HS-27A (cell line): ENCODE data around the gene ASMT.
"Not testable (repeated sequence)": the region's sequence is repeated elsewhere in the genome, so short reads cannot be mapped to it uniquely, and the experiment has no call there.

ENCODE experiments used
- DNase-seq: peaks from one replicate; pipeline ENCODE4 v3.0.0-alpha.2; 2012; ENCODE audit warnings: low read depth, missing footprints

Gene ASMT

DNA sequence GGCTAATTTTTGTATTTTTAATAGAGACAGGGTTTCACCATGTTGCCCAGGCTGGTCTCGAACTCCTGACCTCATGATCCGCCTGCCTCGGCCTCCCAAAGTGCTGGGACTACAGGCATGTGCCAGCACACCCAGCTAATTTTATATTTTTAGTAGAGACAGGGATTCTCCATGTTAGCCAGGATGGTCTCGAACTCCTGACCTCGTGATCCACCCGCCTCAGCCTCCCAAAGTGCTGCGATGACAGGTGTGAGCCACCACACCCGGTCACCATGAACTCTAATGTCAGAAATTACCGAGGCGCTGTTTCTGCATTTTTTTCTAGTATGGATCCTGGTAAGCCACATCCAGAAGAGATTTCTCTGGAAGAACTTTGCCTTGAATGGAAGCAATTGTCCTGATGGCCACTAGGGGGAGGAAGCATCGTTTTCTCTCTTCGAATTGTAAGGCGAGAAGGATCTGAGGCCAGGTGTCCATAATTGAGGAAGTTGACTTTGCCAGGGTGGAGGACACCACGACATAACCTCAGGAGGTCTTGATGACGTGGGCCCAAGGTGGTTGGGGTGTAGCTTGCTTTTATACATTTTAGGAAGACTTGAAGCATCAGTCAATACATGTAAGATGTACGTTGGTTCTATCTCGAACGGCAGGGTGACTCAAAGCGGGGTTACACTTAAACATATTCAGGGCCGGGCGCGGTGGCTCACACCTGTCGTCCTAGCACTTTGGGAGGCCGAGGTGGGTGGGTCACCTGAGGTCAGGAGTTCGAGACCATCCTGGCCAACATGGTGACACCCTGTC, 37.4 kb downstream of the ASMT start:
- not testable (repeated sequence) for DNase-seq

DNA sequence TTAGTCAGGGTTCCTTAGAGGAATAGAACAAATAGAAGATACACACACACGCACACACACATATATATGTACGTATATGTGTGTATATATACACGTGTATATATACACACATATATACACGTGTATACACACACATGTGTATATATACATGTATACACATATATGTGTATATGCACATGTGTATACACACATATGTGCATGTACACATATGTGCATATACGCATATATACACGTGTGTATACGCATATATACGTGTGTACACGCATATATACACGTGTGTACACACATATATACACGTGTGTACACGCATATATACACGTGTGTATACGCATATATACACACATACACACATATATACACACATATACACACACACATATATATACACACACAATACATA, 41.5 kb downstream of the ASMT start:
- DNase-seq: no peak

DNA sequence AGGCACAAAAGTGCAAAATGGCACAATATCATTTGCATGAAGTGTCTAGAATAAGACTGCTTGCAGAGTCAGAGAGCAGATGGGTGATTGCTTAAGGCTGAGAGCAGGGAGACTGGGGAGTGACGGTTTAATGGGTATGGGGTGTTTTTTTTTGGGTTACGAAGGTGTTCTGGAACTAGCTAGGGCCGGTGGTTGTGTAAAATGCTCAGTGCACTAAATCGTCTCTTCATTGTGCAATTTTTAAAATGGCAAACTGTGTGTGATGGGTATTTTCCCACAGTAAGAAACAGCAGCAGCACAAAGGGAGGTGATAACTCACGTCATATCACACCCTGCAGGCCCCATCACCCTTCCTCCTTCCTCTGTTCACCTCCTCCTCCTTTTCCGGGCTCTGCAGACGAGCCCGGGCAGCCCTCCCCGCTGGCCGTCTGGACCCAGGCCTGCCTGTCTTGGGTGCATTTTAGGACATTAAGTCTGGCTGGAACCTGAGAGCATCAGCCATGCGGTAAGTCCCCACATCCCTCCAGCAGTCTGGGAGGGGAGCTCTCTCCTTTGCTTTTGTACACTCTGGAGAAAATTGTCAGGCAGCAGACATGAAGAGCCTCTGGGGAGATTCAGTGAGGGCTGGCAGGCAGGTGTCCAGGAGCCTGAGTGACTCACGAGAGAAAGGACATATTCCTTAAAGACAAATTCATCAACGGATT, 42.7 kb downstream of the ASMT start:
- DNase-seq: no peak

DNA sequence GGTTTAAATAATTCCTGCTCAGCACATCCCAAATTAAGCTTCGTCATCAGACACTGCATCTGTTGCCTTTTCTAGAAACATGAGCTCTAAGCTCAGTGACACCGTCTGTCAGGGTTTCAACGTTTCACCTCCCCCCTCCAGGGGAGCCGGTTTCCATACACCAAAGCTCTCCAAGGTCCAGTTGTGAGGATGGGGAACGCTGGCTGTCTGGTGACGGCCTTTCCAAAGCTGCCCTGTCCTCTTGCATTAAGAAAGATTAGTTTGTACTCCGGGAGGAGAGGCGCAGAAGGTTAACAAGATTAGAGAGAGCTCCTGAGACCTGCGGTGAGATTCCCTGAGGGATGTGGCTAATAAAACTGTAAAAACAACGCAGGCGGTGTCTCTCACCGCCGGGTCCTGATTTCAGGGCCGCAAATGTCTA, 43.2 kb downstream of the ASMT start:
- DNase-seq: no peak

DNA sequence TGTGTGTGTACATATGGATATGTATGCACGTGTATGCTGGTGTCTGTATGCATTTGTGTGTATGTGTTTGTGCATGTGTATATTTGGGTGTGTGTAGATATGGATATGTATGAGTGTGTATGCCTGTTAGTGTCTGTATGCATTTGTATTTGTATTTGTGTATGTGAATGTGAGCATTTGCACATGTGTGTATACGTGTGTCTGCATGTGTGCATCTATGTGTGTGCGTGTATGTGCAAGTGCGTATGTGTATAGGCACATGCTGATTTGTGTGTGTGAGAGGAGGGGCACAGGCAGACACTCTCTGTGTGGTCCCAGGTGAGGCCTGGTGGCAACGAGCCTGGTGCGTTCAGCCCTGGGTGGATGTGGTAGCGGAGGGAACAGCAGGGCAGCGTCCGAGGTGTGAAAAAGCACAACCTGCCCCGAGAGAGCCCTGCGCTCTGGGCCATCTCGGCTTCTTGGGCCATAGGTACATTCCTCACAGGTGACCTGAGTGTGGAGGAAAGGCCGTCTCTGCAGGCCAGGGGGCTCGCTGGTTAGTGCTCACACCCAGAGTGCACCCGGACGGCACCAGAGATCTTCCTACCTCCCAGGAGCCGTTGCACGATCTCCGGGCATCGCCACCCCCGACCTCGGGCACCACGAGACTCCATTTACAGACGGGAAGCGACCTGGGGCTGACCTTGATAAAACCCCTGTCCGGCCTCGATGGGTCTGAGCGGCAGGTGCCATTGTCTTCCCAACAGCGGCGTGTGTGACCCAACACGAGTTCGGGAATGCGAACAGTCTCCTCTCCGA, 45.0 kb downstream of the ASMT start:
- DNase-seq: no peak

DNA sequence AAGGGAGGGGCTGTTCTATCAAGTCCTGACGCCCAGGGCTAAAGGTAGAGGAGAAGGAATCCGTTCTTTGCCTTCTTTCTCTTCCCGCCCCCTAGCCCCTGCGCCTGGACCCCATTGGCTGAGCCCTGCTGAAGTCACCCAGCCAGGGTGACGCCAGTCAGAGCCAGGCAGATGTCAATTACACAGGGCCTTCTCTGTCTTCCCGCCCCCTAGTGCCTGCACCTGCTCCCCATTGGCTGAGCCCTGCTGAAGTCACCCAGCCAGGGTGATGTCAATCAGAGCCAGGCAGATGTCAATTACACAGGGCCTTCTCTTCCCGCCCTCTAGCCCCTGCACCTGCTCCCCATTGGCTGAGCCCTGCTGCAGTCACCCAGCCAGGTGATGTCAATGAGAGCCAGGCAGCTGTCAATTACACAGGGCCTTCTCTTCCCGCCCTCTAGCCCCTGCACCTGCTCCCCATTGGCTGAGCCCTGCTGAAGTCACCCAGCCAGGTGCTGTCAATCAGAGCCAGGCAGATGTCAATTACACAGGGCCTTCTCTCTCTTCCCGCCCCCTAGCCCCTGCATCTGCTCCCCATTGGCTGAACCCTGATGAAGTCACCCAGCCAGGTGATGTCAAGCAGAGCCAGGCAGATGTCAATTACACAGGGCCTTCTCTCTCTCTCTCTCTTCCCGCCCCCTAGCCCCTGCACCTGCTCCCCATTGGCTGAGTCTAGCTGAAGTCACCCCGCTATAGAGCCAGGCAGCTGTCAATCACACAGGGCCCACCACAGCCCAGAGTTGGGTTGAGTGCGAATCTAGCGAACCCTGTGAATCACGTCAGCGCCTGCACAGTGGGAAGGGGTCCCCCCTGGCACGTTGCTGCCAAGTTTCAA, 46.4 kb downstream of the ASMT start:
- no peak for DNase-seq

DNA sequence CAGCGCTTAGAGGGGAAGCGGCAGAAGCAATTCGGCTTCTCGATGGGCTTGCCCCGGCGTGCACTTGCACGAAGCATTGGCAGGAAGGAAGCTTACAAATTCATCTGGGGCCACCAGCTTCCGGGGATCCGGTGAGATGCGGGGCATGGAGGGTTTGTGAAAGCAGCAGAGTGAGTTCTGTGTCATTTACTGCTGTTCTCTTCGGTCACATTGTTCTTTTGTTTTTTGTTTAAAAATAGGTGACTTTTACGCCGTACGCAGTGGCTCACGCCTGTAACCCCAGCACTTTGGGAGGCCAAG, 47.0 kb downstream of the ASMT start:
- no peak for DNase-seq

DNA sequence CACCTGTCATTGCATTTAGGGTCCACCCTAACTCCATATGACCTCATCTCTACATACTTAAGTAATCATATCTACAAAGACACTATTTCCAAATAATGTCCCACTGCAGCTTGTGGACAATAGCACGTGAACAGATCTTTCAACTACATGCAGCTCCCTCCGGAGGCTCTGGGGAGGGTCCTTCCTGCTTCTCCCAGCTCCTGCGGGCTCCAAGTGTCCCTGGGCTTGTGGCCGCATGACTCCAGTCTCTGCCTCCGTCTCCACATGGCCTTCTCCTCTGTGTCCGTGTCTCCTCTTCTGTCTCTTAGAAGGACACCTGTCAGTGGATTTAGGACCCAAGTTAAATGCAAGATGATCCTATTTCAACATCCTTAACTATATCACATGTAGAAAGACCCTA, 52.7 kb downstream of the ASMT start:
- no peak for DNase-seq

DNA sequence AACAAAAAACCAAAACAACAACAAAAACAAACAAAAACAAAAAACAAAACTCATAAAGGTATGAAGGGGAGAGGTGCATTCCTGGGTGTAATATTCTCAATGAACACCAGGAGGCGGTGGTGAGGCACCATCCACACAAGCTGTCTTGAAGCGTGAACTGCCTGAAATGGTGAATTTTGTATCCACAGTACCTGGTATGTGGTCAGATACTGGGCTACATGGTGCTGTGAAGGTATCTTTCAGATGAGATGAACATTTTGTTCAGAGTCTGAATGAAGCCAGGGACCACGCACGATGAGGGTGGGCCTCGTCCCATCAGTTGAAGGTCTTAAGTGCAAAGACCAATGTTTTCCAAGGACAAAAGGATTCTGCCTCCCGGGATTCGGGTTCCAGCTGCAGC, 58.5 kb downstream of the ASMT start:
- no peak for DNase-seq

DNA sequence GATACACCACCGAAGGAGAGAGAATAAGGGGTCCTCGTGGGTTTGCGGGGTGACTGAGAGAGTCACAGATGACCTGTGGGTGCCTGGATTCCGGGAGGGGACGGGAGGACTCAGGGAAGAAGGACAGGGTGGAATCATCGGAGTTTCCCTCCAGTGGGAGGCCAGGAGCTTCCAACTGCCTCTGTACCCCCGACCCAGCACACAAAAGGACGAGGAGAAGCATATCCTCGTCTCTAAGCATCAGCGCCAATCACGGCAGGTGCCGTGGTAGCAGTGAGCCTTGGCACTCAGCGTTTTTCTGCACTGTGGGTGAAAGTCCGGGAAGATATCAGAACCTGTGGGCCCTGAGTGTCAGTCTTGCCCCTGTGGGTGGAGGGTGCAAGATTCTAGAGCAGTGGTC, 62.0 kb downstream of the ASMT start:
- no peak for DNase-seq

DNA sequence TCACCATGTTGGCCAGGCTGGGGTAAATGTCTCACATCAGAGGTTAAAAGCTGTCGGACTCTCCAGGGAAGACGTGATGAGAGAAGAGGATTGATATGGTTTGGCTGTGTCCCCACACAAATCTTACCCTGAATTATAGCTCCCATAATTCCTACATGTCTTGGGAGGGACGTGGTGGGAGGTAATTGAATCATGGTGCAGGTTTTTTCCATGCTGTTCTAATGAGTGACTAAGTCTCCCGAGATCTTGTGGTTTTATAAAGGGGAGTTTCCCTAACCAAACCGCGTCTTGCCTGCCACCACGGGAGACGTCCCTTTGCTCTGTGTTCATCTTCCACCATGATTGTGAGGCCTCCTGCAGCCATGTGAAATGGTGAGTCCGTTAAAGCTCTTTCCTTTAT, 64.4 kb downstream of the ASMT start:
- no peak for DNase-seq

DNA sequence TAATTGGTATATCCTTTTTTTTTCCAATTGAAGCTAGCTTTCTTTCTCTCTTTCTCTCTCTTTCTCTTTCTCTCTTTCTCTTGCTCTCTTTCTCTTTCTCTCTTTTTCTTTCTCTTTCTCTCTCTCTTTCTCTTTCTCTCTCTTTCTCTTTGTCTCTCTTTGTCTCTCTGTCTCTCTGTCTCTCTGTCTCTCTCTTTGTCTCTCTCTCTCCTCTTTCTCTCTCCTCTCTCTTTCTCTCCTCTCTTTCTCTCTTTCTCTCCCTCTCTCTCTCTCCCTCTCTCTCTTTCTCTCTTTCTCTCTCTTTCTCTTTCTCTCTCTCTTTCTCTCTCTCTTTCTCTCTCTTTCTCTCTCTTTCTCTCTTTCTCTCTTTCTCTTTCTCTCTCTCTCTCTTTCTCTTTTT, 66.6 kb downstream of the ASMT start:
- no peak for DNase-seq

DNA sequence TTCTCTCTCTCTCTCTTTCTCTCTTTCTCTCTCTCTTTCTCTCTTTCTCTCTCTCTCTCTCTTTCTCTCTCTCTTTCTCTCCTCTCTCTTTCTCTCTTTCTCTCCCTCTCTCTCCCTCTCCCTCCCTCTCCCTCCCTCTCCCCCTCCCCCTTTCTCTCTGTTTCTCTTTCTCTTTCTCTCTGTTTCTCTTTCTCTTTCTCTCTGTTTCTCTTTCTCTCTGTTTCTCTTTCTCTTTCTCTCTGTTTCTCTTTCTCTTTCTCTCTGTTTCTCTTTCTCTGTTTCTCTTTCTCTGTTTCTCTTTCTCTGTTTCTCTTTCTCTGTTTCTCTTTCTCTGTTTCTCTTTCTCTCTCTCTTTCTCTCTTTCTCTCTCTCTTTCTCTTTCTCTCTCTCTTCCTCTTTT, 67.0 kb downstream of the ASMT start:
- not testable (repeated sequence) for DNase-seq

DNA sequence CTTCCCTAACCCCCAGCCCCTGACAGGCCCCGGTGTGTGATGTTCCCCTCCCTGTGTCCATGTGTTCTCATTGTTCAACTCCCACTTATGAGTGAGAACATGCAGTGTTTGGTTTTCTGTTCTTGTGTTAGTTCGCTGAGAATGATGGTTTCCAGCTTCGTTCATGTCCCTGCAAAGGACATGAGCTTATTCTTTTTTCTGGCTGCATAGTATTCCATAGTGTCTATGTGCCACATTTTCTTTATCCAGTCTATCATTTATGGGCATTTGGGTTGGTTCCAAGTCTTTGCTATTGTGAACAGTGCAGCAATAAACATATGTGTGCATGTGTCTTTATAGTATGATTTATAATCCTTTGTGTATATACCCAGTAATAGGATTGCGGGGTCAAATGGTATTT, 67.6 kb downstream of the ASMT start:
- DNase-seq: not testable (repeated sequence)

DNA sequence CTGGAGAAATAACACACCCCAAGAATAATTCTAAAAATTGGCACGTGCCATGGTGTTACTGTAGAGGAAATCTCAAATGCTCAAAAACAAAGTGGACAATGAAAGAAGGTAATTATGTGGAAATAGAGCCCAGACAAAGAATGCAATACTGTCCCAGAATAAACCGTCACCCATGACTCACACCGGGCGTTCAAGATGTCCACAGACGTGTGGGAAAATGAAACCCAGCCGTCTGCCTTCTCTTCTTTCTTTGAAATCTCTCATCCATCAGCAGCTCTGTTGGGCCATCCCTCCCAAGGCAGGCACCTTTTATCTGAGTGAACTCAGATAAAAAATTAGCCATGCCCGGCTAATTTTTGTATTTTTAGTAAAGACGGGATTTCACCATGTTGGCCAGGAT, 70.0 kb downstream of the ASMT start:
- DNase-seq: not testable (repeated sequence)

DNA sequence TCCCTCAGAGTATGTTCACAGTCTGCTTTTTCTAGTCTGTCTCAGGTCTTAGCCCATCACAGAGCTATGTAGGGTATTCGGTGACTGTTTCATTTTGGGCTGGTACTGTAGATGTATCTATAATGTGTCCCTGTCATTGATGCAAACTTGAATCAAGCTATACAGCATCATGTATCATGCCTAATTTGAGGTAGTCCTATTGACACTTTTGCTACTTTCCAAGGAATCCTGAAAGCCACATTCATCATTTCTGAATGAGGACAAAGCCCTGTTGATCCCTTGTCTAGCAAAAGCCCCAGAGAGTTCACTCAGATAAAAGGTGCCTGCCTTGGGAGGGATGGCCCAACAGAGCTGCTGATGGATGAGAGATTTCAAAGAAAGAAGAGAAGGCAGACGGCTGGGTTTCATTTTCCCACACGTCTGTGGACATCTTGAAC, 70.6 kb downstream of the ASMT start:
- not testable (repeated sequence) for DNase-seq

DNA sequence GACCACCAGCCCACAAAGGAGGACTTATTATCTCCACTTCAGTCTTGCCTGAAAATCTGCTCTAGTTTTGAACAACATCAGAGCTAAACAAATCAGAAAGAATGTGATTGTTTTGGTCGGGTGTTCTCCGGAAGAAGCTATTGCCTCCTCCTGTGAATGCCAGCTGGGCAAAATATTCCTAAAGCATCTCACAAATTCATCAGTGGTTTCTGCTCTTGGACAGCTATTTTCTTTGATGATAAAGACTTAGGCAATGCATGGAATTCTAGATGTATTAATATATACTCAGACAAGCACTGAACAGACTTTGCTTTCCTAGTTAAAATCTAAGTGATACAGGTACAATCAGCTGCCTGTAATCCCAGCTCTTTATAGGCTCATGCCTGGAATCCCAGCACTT, 71.8 kb downstream of the ASMT start:
- no peak for DNase-seq
